ENCODE results near the gene DLG2.

DNA sequence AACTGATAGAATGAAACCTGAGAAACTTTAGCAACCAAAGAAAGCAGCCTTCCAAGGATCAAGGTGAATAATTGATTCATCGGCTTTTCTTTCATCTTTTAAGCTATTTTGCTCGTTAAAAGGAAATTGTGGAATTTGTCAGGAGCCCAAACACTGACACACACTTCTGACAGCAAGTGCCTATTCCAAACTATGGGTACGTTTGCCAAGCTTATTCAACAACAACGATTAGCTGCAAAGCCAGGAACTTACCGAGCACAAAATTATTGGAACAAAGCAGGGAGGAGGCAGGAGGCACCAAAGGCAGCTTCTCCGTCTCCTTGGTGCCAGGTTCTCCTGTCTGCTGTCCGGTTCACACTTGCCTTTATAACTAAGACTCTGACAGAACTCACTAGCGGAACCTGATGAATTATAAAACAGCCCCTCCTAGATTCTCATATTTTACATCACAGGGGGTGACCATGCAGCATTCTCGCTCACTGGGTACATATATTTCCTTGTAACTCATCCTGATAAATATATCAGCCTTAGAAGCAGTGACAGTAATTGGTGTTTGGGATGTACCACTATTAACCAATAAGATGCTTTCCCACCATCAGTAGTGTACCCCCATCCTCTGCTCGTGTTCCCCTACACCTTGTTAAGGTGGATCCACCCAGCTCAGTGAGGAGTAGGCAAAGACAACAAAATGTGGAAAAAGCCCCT lies 1945.1 kb downstream of the DLG2 start:
- TF ChIP-seq, protein P1, sequence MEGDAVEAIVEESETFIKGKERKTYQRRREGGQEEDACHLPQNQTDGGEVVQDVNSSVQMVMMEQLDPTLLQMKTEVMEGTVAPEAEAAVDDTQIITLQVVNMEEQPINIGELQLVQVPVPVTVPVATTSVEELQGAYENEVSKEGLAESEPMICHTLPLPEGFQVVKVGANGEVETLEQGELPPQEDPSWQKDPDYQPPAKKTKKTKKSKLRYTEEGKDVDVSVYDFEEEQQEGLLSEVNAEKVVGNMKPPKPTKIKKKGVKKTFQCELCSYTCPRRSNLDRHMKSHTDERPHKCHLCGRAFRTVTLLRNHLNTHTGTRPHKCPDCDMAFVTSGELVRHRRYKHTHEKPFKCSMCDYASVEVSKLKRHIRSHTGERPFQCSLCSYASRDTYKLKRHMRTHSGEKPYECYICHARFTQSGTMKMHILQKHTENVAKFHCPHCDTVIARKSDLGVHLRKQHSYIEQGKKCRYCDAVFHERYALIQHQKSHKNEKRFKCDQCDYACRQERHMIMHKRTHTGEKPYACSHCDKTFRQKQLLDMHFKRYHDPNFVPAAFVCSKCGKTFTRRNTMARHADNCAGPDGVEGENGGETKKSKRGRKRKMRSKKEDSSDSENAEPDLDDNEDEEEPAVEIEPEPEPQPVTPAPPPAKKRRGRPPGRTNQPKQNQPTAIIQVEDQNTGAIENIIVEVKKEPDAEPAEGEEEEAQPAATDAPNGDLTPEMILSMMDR (IDR thresholded peaks at IDR 0.05) = no peak
- no peak for TF ChIP-seq POLR2A (IDR thresholded peaks at IDR 0.05; ENCODE audit: low read depth)
- no peak for TF ChIP-seq POLR2AphosphoS5 (IDR thresholded peaks at IDR 0.05)
